Testis (tissue), 2 donors: ENCODE results near the gene PI16.

Experiments
- CTCF ChIP-seq, 3 experiments: fragments of 450-650 bp in 2 of 3; fragments of 200-600 bp in 1 of 3; sonication (generic) in 1 of 3; IDR thresholded peaks; one replicate each; pipeline ENCODE4 v1.5.1; 2016 to 2019; ENCODE audit warnings: antibody characterized with exemption in 3 of 3, mild to moderate bottlenecking in 2 of 3, moderate library complexity in 1 of 3
- POLR2A ChIP-seq: fragments of 450-650 bp; IDR thresholded peaks from one replicate; pipeline ENCODE4 v1.6.1; 2017; ENCODE audit warnings: antibody characterized with exemption, mild to moderate bottlenecking, moderate library complexity

DNA sequence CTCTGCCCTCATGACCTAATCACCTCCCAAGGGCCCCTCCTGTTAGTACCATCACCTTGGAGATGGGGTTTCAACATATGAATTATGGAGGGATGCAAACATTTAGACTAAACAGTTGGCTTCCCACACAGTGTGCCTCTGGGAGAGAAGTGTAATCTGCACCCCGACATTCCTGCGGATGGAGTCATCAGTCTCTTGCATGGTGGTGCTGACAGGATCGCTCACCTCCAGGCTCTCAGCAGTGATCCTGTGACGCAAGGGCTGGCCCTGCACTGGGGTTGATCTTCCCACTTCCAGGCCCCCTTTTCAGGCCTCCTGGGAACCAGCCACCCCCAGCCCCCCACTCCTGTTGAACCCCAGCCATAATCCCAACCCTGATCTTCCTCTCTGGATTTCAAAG lies 16.0 kb upstream of the PI16 start:
- no peak for TF ChIP-seq CTCF (IDR thresholded peaks at IDR 0.05)
- no peak for TF ChIP-seq POLR2A
